ENCODE results near the gene XCL2.

The XCL2 gene

GRCh38 chr1:168513656-168514404 lies 30.0 kb downstream of the XCL2 start:
- TF ChIP-seq CTCF (IDR thresholded peaks at IDR 0.05), result no peak
- DNase-seq, result no peak
- peak overlapping the region; percentile 14 for H3K27ac Mint-ChIP-seq

GRCh38 chr1:168512864-168513595 lies 30.8 kb downstream of the XCL2 start:
- H3K36me3 Mint-ChIP-seq (ENCODE audit: low read depth), result no peaks in the 10 kb centered on the region
- H3K4me1 Mint-ChIP-seq, result peaks cover 20% of the 10 kb centered on the region
- no peak for DNase-seq
- peak overlapping the region; percentile 14 for H3K27ac Mint-ChIP-seq
- no peaks in the 10 kb centered on the region for H3K9me3 Mint-ChIP-seq
- H3K4me3 Mint-ChIP-seq, result no peak overlapping the region
- TF ChIP-seq CTCF (IDR thresholded peaks at IDR 0.05), result no peak
- peaks cover 3% of the 10 kb centered on the region for H3K27me3 Mint-ChIP-seq (ENCODE audit: low read depth, poor library complexity)

More at GRCh38 chr1:168513656-168514404, 30.0 kb downstream of the XCL2 start:
- Mint-ChIP-seq H3K4me3 (no peak overlapping the region), H3K27me3 (ENCODE audit: low read depth, poor library complexity) (peaks cover 3% of the 10 kb centered on the region), H3K9me3 (no peaks in the 10 kb centered on the region), H3K4me1 (peaks cover 20% of the 10 kb centered on the region), H3K36me3 (ENCODE audit: low read depth) (no peaks in the 10 kb centered on the region)

GRCh38 chr1:168509875-168510791 lies 33.7 kb downstream of the XCL2 start:
- no peak overlapping the region for H3K4me3 Mint-ChIP-seq
- H3K27ac Mint-ChIP-seq, result peak overlapping the region; percentile 5
- TF ChIP-seq CTCF (IDR thresholded peaks at IDR 0.05), result no peak
- DNase-seq, result no peak
- no peaks in the 10 kb centered on the region for H3K9me3 Mint-ChIP-seq
- peaks cover 20% of the 10 kb centered on the region for H3K4me1 Mint-ChIP-seq
- H3K36me3 Mint-ChIP-seq (ENCODE audit: low read depth), result no peaks in the 10 kb centered on the region
- H3K27me3 Mint-ChIP-seq (ENCODE audit: low read depth, poor library complexity), result peaks cover 3% of the 10 kb centered on the region

- DNase-seq, result no peak
- TF ChIP-seq CTCF (IDR thresholded peaks at IDR 0.05), result no peak
- Mint-ChIP-seq H3K4me1 (peaks cover 15% of the 10 kb centered on the region), H3K4me3 (no peak overlapping the region), H3K9me3 (no peaks in the 10 kb centered on the region), H3K27me3 (ENCODE audit: low read depth, poor library complexity) (peaks cover 3% of the 10 kb centered on the region), H3K36me3 (ENCODE audit: low read depth) (no peaks in the 10 kb centered on the region), H3K27ac (no peak overlapping the region)
Observed at GRCh38 chr1:168509210-168509609, 34.6 kb downstream of the XCL2 start.

- Mint-ChIP-seq H3K9me3 (no peaks in the 10 kb centered on the region), H3K4me1 (peaks cover 2% of the 10 kb centered on the region), H3K36me3 (ENCODE audit: low read depth) (no peaks in the 10 kb centered on the region), H3K27ac (no peak overlapping the region), H3K27me3 (ENCODE audit: low read depth, poor library complexity) (peaks cover 7% of the 10 kb centered on the region), H3K4me3 (no peak overlapping the region)
- no peak for DNase-seq
- no peak for TF ChIP-seq CTCF (IDR thresholded peaks at IDR 0.05)
Observed at GRCh38 chr1:168507828-168508227, 36.0 kb downstream of the XCL2 start.
